HepG2 (cell line): ENCODE data around the gene SOCS1. TPM values are rescaled to one million over a fixed set of nuclear protein-coding genes. Genes with fewer than 3 reads are reported as not detected.
A peak's percentile ranks its signal among the peaks of the same experiment; 100 is the strongest.
"Not testable (repeated sequence)": the region's sequence is repeated elsewhere in the genome, so short reads cannot be mapped to it uniquely, and the experiment has no call there.

Experiments
- ATAC-seq: fragments of 200-7000 bp; cut with Tn5 transposase; 3 replicates; pipeline ENCODE4 v1.9.1; 2020; ENCODE audit warnings: mild to moderate bottlenecking, moderate library complexity
- BruUV-seq: library from RNA; stranded (reverse); fragments of 400-500 nt; replicated peaks from 2 replicates; lab custom pipeline; 2021; lab: Mats Ljungman, UMichigan
- CTCF ChIA-PET: fragments of 300-600 bp; formaldehyde crosslinking; extraction: SDS; loops from one replicate; lab custom pipeline; 2021; ENCODE audit warnings: low total read pairs, inconsistent platforms, low intra/inter-chr PET ratio; lab: Yijun Ruan, JAX
- POLR2A ChIA-PET: fragments of 350-600 bp; sonication (Branson Sonifier 250); formaldehyde crosslinking; loops from one replicate; lab custom pipeline; 2020; ENCODE audit warnings: antibody characterized with exemption, inconsistent platforms; lab: Yijun Ruan, JAX
- DNase-seq: peaks from one replicate; pipeline ENCODE4 v3.0.0-alpha.2; 2015; ENCODE audit warnings: low spot score
- FAIRE-seq: peaks from 3 replicates; lab custom pipeline; 2011; peaks lifted over from hg19 to GRCh38; lab: Jason Lieb, UNC
- H2AFZ ChIP-seq: one replicate; pipeline ENCODE4 v1.6.1; 2011; ENCODE audit warnings: low read length, inconsistent platforms
- H3K27ac ChIP-seq: fragments of 300-600 bp; 3 replicates; pipeline ENCODE4 v1.8.0; 2011; ENCODE audit warnings: mixed run types, mild to moderate bottlenecking, mixed read lengths, low read length, inconsistent platforms; ENCODE audit not compliant: insufficient read depth; ENCODE audit errors: extremely low read length
- H3K27me3 ChIP-seq, 2 experiments: fragments of 200-600 bp in 1 of 2; 2 replicates in 1 of 2; 3 replicates in 1 of 2; pipeline versions ENCODE4 v1.6.0 to v1.8.0; 2011; ENCODE audit warnings: low read length in 2 of 2, mild to moderate bottlenecking in 2 of 2, moderate library complexity in 2 of 2, inconsistent platforms in 1 of 2; ENCODE audit not compliant: insufficient read depth in 2 of 2, control insufficient read depth in 1 of 2
- H3K36me3 ChIP-seq, 2 experiments: fragments of 200-600 bp in 1 of 2; replicated peaks in 1 of 2; 2 replicates in 1 of 2; 3 replicates in 1 of 2; pipeline versions ENCODE4 v1.5.1 to v1.8.0; 2011; ENCODE audit warnings: low read length in 2 of 2, inconsistent platforms in 1 of 2; ENCODE audit not compliant: insufficient read depth in 2 of 2, control insufficient read depth in 1 of 2
- H3K4me1 ChIP-seq: 2 replicates; pipeline ENCODE4 v1.5.1; 2012; ENCODE audit warnings: low read length, inconsistent platforms; ENCODE audit not compliant: insufficient read depth
- H3K4me2 ChIP-seq: 2 replicates; pipeline ENCODE4 v1.6.0; 2011; ENCODE audit warnings: low read depth, low read length, inconsistent platforms
- H3K4me3 ChIP-seq, 3 experiments: fragments of 200-600 bp in 1 of 3; sonication (generic), shearing (Covaris generic) in 1 of 3; replicated peaks in 1 of 3; 2 replicates each; pipeline ENCODE4 v1.5.1; 2011 to 2016; ENCODE audit warnings: low read length in 3 of 3, inconsistent platforms in 2 of 3, low read depth in 2 of 3, mild to moderate bottlenecking in 2 of 3, control low read depth in 1 of 3, mixed read lengths in 1 of 3; ENCODE audit not compliant: insufficient read depth in 1 of 3
- H3K79me2 ChIP-seq: one replicate; pipeline ENCODE4 v1.6.1; 2011; ENCODE audit warnings: low read length, inconsistent platforms; ENCODE audit not compliant: insufficient read depth
- H3K9ac ChIP-seq: 2 replicates; pipeline ENCODE4 v1.6.0; 2011; ENCODE audit warnings: mild to moderate bottlenecking, low read depth, low read length, inconsistent platforms; ENCODE audit not compliant: insufficient read depth
- H3K9me3 ChIP-seq: 2 replicates; pipeline ENCODE4 v1.5.1; 2012; ENCODE audit warnings: mild to moderate bottlenecking, low read length
- H4K20me1 ChIP-seq: 2 replicates; pipeline ENCODE4 v1.6.0; 2011; ENCODE audit warnings: inconsistent platforms, mild to moderate bottlenecking, low read length, moderate library complexity; ENCODE audit not compliant: insufficient read depth
- ATM ChIP-seq: fragments of 450-650 bp; IDR thresholded peaks from 2 replicates; pipeline ENCODE4 v1.7.1; 2017; ENCODE audit warnings: mild to moderate bottlenecking, borderline replicate concordance
- CEBPB ChIP-seq: IDR thresholded peaks from 2 replicates; pipeline ENCODE4 v1.6.1; 2011; ENCODE audit warnings: low read depth, low read length, improper control_type of control experiment, borderline replicate concordance
- SOX6 ChIP-seq, 2 experiments: fragments of 450-650 bp in 1 of 2; sonication (generic) in 1 of 2; formaldehyde crosslinking in 1 of 2; IDR thresholded peaks; 2 replicates each; pipeline versions ENCODE4 v1.4.0 to v1.6.1; 2017 to 2020; ENCODE audit warnings: antibody characterized with exemption in 1 of 2, mild to moderate bottlenecking in 1 of 2, missing genetic modification reagents in 1 of 2
- ZNF629 ChIP-seq: sonication (generic); formaldehyde crosslinking; conservative IDR thresholded peaks from 2 replicates; pipeline ENCODE4 v1.5.0; 2020; ENCODE audit warnings: missing genetic modification reagents
- WGBS: methylation state at CpG from one replicate; pipeline ENCODE4 v1.1.6; 2017; ENCODE audit warnings: low lambda C conversion rate; 5-methylcytosine and 5-hydroxymethylcytosine counted together
- in situ Hi-C: cut with HindIII; loops from 2 replicates; pipeline ENCODE4 v1.10.0; 2017; ENCODE audit warnings: low pct_unique_long_range_greater_than_20kb; ENCODE audit not compliant: extremely low pct_ligation_motif_present
- intact Hi-C: fragments of 100-400 bp; cut with micrococcal nuclease; formaldehyde crosslinking; loops from one replicate; pipeline ENCODE4 v1.10.0; 2022; ENCODE audit not compliant: unreplicated experiment
- polyA plus RNA-seq, 8 experiments: library from polyadenylated mRNA; depleted of rRNA in 3 of 8; stranded (reverse) in 7 of 8; unstranded in 1 of 8; fragments of >200 nt; fragmentation: Illumina TruSeq in 4 of 8; extraction: Trizol in 4 of 8; gene quantifications; 2 replicates each; pipeline versions ENCODE4 v1.2.1 to v1.2.3, GENCODE V29; 2011 to 2016; ENCODE audit warnings: low read depth in 4 of 8, missing spikeins in 1 of 8, mixed read lengths in 1 of 8; ENCODE audit not compliant: insufficient read depth in 1 of 8
- total RNA-seq, 5 experiments: library from RNA; depleted of rRNA; stranded (reverse); fragments of >200 nt; fragmentation: Illumina TruSeq; extraction: Trizol; gene quantifications; 2 replicates each; pipeline ENCODE4 v1.2.3, GENCODE V29; 2016; ENCODE audit warnings: low read depth in 1 of 5

SOCS1 gene
- total and polyA plus RNA-seq, 2 of the 13 experiments (the other 11 are each of a cell fraction or from before 2014, with no cell fraction given): 5.3 to 6.3 TPM

DNA sequence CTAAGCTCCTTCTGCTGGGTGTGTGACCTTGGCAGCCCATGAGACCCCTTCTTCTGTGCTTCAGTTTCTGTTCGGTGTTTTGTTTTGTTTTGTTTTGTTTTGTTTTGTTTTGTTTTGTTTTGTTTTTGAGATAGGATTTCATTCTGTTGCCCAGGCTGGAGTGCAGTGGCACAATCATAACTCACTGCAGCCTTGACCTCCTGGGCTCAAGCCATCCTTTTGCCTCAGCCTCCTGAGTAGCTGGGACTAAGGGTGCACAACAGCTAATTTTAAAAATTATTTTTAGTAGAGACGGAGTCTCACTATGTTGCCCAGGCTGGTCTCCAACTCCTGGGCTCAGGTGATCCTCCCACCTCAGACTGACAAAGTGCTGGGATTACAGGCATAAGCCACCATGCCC lies 35.5 kb downstream of the SOCS1 start:
- H3K9ac ChIP-seq; H3K4me2 ChIP-seq; ATAC-seq; intact Hi-C loops; H3K79me2 ChIP-seq; CTCF ChIA-PET; H3K4me3 ChIP-seq; FAIRE-seq; POLR2A ChIA-PET; BruUV-seq; H2AFZ ChIP-seq; H3K27ac ChIP-seq; H4K20me1 ChIP-seq; DNase-seq; H3K36me3 ChIP-seq; in situ Hi-C loops; TF ChIP-seq SOX6 (CRISPR knock-in tag; IDR thresholded peaks at IDR 0.05): not testable (repeated sequence)
- H3K27me3 ChIP-seq: peaks cover 2 to 12% of the 10 kb centered on the region in 2 experiments; a peak in 3 of 5 replicates
- H3K9me3 ChIP-seq: peaks cover 23% of the 10 kb centered on the region
- peaks cover 19% of the 10 kb centered on the region for H3K4me1 ChIP-seq
- TF ChIP-seq SOX6 (IDR thresholded peaks at IDR 0.05): peak; percentile 2; the same call in 1 of the 2 replicates
- WGBS: 40% methylated on average over 2 of the region's 2 CpGs

DNA sequence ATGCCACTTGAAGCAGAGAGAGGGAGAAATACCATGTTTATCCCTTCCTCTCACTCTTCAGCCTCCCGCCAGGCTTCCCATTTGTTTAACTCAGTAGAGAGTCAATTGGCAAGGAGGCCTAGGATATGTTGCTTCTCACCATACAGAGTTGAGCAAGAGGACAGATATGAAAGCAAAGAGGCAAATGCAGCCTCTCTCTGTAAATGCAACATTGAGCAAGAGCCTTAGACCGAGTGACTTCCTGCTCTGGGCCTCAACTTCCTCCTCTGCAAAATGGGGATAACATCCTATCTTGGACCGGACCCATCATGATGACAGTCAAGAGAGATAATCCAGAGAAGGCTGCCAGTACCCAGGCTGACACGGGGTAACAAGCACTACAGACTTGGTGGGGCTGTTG lies 36.8 kb downstream of the SOCS1 start:
- no peak overlapping the region for H3K4me3 ChIP-seq
- H3K27me3 ChIP-seq: peaks cover 0 to 2% of the 10 kb centered on the region in 2 experiments; a peak in 2 of 5 replicates
- POLR2A ChIA-PET: no interaction called here
- in situ Hi-C loops: no loop called here
- H3K9me3 ChIP-seq: peaks cover 23% of the 10 kb centered on the region
- H3K36me3 ChIP-seq: no peaks in the 10 kb centered on the region
- H3K4me2 ChIP-seq: no peak overlapping the region
- DNase-seq (no peak), ATAC-seq (no peak), FAIRE-seq (no peak)
- H4K20me1 ChIP-seq: no peaks in the 10 kb centered on the region
- CTCF ChIA-PET: no interaction called here
- no peaks in the 10 kb centered on the region for H3K79me2 ChIP-seq
- peaks cover 5% of the 10 kb centered on the region for H3K4me1 ChIP-seq
- TF ChIP-seq ATM (no peak), CEBPB (0 out of 2 replicates have a peak, but pooled peaks have one; percentile 14), ZNF629 (CRISPR knock-in tag) (peak; percentile 74)
- H2AFZ ChIP-seq: no peak overlapping the region
- 30% methylated on average over 4 of the region's 4 CpGs for WGBS
- BruUV-seq: no TSS peak
- intact Hi-C loops: no loop called here
- H3K27ac ChIP-seq: no peak overlapping the region
- H3K9ac ChIP-seq: no peak overlapping the region
